Endometrium (tissue), 2 donors: Measurements from ENCODE around the gene SFSWAP.
A peak's percentile ranks its signal among the peaks of the same experiment; 100 is the strongest.

Experiments
- FAIRE-seq: peaks from 2 replicates; lab custom pipeline; 2012; peaks lifted over from hg19 to GRCh38; lab: Jason Lieb, UNC
- donor health status: control.
- donor health status: control.

SFSWAP gene

DNA sequence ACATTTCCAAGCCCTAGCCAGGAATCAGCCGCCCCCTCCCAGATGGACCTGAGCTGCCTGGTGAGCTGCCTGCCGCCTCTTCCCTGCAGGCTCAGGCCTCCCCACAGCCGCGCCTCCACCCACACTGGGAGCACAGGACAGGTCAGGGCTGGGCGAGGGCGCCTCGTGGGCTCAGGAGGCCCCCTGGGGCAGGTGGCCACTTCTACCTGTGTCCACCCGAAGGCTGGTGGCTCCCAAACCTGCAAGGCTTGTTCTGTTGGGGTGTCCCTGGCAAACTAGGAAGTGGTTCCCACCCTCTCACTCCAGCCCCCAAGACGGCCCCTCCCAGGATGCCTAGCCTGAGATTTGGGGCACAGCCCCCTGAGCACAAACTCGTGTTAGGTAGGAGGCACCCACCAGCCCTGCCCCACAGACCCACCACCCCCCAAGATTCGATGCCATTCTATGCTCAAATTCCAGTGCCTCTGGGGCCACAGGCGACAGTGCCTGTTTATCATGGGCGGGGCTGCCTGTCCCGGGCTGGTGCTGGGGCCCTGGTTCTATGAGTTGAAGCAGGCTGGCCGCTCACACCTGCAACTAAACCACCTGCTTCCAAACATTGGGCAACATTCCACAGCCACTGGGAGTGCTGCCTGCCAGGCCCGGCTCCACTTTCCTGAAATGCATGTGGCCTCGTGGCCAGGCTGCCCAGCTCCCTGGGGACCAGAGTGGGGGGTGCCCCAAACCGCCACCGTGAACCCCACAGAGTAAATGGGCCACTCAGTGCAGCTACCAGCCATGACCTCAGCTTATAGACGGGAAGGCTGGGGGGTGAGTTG lies 124.1 kb downstream of the SFSWAP start:
- FAIRE-seq = no peak

GRCh38 chr12:131835616-131836171 lies 124.8 kb downstream of the SFSWAP start:
- no peak for FAIRE-seq

- peak; percentile 53 for FAIRE-seq
Observed at GRCh38 chr12:131836193-131836592, 125.3 kb downstream of the SFSWAP start.

DNA sequence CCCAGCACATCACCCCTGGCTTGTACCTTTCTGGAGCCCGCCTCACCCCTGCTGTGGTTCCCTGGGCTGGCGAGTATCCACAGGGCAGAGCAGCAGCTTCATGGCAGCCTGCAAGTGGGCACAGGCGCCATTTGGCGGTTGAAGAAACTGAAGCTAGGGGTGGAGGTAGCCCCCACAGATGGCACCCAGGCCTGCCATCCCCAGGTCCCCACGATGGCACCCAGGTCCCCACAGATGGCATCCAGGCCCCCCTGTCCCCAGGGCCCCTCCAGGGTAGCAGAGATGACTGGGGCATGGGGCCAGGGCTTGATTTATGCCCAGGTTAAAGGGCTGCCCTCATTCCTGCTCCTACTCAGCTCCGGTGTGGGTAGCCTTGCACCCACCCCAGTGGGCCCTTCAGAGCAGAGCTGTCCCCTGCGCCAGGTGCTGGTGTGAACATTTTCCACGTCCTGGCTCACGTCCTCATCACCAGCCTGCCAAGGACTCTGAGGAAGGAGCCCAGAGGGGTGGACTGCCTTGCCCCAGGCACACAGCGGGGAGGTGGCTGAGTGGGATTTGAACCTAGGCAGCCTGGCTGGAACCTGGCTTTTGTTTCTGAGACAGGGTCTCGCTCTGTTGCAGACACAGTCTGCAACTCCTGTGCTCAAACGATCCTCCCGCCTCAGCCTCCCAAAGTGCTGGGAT lies 126.0 kb downstream of the SFSWAP start:
- FAIRE-seq = no peak

- no peak for FAIRE-seq
Observed at GRCh38 chr12:131840643-131841416, 129.9 kb downstream of the SFSWAP start.

DNA sequence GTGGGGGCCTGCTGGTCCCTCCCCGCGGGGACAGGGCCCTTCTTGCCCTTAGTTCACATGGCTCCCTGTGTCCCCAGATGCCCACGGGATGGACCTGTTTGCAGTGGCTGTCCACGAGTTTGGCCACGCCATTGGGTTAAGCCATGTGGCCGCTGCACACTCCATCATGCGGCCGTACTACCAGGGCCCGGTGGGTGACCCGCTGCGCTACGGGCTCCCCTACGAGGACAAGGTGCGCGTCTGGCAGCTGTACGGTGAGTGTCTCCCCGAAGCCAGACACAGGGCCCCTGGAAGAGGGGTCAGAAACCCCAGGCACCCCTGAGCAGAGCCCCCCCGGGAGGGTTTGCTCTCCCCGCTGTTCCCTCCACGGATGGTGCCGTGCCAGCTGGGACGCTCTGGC lies 130.7 kb downstream of the SFSWAP start:
- FAIRE-seq = no peak

DNA sequence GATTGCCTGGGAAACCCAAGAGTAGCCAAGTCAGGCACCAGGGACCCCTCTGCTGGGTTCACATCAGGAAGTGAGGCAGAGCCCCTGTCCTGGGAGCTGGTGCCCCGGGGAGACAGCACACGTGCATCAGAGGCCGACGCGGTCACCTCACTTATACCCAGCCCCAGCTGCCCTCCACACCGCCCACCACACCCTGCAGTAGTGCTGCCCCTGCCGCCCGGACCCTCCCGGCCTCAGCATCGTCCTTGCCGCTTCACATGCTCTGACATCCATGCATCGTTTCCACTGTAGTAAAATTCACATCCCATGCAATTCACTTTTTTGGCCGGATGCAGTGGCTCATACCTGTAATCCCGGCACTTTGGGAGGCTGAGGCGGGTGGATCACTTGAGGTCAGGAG lies 131.3 kb downstream of the SFSWAP start:
- FAIRE-seq = no peak

DNA sequence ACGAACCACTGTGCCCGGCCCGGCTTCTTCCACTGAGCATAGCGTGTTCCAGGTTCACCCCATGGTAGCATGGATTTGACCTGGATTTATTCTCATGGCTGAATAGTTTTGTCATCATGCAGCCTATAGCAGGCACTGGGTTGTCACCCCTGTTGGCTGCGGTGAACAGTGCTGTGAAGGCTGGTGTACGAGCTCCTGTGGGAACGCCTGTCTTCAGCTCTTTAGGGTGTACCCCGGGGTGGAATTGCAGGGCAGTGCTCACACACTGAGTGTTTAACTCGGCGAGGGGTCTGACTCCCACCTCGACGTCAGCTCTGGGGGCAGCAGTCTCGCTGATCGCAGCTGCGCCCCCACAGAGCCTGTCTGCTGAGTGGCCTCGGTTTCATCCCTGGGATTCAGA lies 132.6 kb downstream of the SFSWAP start:
- FAIRE-seq = no peak

- FAIRE-seq = no peak
Observed at GRCh38 chr12:131844140-131844539, 133.2 kb downstream of the SFSWAP start.

DNA sequence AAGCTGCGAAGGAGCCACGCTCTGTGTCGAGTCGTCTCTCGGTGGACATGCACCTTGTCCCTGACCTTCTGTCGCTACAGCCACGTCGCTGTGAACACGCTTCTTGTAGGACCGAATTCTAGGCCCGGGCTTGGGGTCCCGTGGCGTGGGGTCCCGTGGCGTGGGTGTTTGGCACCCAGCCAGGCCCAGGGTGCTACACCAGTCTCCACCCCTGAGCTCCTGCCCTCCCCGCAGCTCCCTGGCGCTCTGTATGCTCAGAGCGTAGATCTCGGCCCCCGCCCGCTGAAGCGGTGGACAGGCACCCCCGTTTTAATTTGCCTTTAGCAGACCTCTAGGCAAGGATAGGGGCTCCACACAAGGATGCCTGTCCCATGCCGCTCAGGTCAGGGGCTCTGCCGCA lies 133.8 kb downstream of the SFSWAP start:
- no peak for FAIRE-seq

GRCh38 chr12:131845121-131845520 lies 134.2 kb downstream of the SFSWAP start:
- no peak for FAIRE-seq

DNA sequence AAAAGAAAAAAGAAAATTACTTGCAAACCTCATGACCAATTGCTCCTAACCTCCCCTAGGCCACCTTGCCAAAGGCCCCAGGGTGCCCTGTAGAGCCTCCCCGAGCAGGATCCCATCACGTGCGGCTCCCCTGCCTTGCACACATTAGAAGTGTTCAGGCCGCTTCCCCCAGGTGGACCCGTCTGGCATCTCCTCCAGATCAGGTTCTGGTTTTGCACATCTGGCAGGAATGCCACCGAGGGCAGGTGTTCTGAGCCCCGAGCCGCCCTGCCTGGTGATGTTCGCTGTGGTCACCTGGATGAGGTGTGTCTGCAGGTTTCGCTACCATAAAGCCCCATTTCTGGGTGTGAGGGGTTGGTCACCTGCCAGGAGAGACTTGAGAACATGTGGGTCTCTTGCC lies 136.6 kb downstream of the SFSWAP start:
- no peak for FAIRE-seq

DNA sequence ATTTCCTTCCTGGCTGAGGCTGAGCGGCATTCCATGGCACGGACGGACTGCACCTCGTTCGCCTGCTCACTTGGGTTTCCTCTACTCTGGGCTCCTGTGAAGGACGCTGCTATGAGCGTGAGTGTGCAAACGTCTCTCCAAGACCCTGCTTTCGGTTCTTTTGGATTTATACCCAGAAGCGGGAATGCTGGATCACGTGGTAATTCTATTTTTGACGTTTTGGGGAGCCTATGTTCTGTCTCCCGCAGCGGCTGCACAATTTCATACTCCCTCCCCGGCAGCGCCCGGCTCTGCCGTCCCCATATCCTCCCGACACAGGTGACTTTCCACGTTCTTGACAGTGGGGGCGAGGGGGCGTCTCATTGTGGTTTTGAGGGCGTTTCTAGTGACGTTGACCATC lies 137.9 kb downstream of the SFSWAP start:
- FAIRE-seq = no peak
